RKO (cell line): ENCODE data around the gene FOXN1.
"Not testable (repeated sequence)": the region's sequence is repeated elsewhere in the genome, so short reads cannot be mapped to it uniquely, and the experiment has no call there.

Experiments used
- DNase-seq: peaks from one replicate; pipeline ENCODE4 v3.0.0-alpha.2; 2016; ENCODE audit warnings: low spot score

FOXN1 gene

DNA sequence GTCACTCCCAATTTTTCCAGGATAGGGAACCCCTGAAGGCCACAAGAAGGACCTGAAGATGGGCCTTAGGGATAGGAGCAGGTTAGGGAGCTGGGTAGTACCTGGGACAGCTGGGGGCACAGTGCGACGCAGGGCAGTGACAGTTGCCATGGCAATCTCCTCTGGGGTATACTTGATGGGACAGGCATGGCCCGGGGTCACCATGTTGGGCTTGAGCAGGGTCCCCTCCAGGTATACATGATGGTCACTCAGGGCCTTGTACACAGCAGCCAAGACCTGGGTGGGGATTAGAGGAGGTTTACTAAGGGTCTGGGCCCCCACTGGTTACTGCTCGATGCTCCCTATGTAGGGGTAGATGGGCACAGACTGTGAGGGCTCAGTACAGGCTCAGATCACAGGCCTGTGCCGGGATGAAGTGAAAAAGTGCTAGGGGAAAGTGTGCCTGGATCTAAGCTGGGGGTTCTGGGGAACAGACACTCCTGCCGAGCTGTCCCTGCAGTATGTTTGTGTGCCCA, 67.9 kb downstream of the FOXN1 start:
- DNase-seq: no peak

DNA sequence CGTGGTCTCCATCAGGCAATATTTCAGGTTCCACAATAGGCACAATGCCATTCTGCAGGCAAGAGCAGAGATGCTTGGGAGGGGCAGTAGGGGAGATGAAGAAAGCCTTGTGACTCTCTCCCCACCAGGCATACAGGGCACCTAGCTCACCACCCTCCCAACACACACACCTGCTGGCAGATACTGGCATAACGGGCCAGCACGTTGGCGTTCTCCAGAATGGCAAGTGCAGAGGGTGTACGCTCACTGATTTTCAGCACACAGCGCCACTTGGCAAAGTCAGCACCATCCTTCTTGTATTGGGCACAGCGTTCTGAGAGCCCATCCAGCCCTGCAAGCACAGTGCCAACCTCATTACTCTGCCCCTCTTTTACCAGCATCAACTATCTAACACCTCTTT, 68.4 kb downstream of the FOXN1 start:
- no peak for DNase-seq

DNA sequence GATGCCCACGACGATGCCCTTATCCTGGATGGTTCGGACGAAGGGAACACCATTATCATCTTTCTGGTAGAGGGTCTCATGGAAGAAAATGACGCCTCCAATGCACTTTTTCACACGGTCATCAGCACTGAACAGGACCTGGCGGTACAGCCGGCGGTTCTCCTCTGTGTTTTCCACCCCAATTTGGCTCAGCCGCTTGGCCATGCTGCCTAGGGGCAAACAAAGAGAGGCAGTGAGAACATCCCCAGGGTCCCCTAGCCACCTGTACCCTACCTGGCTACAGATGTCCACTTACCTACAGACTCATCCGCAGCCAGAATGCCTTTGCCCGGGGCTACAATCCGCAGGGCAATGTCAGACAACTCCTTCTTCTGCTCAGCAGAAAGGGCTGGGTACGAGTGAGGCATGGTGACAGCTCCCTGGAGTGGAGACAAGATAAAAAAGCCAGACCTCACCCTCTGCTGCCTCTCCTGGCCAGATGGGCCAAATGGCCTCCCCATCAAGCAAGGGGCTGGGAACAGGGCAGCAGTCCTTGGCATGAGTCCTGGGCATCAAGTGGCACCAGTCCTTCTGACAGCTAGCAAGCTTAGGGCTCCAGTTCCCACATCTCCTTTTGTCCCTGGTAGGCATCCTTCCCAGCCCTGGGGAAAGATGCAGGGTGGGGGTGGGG, 69.1 kb downstream of the FOXN1 start:
- no peak for DNase-seq

- DNase-seq: not testable (repeated sequence)
Observed at GRCh38 chr17:28576016-28576415, 69.9 kb downstream of the FOXN1 start.

GRCh38 chr17:28576758-28577465, 70.8 kb downstream of the FOXN1 start, which contains the start of gene ALDOC:
Gene ALDOC (minus strand): TSS chr17:28576895. CDS start chr17:28575532, 1,363 bp downstream.
- DNase-seq: peak; percentile 96

- no peak for DNase-seq
Observed at GRCh38 chr17:28577466-28577824, 71.3 kb downstream of the FOXN1 start.

GRCh38 chr17:28578246-28579195, 72.4 kb downstream of the FOXN1 start:
- DNase-seq: no peak

GRCh38 chr17:28579526-28579925, 73.4 kb downstream of the FOXN1 start:
- no peak for DNase-seq

- DNase-seq: no peak
Observed at GRCh38 chr17:28580959-28581358, 74.8 kb downstream of the FOXN1 start.

DNA sequence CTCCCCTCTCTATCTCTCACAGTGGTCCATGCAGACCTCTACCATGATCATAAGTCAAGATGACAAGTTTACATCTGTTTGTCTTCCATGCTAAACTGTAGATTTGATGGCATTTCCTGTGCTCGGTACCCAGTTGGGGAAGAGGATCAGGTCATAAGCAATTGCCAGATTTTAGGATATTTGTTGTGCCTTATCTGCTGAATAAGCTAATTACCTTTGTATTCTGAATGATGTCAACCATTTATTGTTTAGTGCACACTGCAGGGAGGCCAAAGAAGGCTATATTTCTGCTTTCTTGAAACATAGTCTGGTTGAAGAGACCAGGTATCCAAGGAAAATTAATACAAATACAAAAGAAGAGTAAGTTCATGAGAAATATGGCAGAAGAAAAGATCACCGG, 76.4 kb downstream of the FOXN1 start:
- no peak for DNase-seq

GRCh38 chr17:28584434-28584833, 78.3 kb downstream of the FOXN1 start:
- DNase-seq: no peak

DNA sequence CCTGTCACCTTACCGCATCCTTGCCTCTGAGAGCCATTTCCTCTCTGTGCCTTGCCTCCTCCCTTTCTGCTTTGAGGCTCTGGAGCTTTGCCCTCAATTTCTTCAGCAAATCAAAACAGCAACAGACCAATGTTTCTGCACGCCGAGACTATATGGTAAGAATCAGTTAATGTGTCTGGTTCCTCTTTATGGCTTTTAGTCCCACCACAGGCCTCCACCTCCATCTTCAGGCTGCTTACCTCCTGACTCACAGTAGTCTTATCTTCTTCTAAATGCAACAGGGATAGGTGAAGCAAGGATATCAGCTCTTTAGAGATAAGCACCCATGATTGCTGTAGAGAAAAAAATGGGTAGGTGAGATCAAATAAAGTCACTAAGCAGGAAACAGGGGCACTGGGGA, 79.7 kb downstream of the FOXN1 start:
- no peak for DNase-seq
